Neural progenitor cell (in vitro differentiated cells): ENCODE measurements around the gene TF.

Experiments used
- EZH2 ChIP-seq: fragments of 200-600 bp; sonication (generic); IDR thresholded peaks from 2 replicates; pipeline ENCODE4 v1.6.1; 2017; ENCODE audit warnings: antibody characterized with exemption, mild to moderate bottlenecking, moderate library complexity
- EZH2phosphoT487 ChIP-seq: fragments of 200-600 bp; sonication (generic); IDR thresholded peaks from 2 replicates; pipeline ENCODE4 v1.6.1; 2017; ENCODE audit warnings: antibody characterized with exemption
- TF ChIP-seq, protein P1 (sequence below): fragments of 200-600 bp; sonication (generic); IDR thresholded peaks from 2 replicates; pipeline ENCODE4 v1.5.1; 2017; ENCODE audit warnings: antibody characterized with exemption, mild to moderate bottlenecking

DNA sequence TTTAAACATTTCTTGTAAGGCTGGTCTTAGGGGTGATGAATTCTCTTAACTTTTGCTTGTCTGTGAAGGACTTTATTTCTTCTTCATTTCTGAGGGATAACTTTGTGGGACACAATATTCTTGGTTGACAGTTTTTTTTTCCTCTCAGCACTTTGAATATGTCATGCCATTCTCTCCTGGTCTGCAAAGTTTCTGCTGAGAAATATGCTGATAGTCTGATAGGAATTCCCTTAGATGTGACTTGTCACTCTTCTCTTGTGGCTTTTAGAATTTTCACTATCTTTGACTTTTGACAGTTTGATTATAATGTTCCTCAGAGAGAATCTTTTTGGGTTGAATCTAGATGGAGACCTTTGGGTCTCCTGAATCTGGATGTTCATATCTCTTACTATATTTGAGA lies 23.3 kb upstream of the TF start:
- TF ChIP-seq, protein P1, sequence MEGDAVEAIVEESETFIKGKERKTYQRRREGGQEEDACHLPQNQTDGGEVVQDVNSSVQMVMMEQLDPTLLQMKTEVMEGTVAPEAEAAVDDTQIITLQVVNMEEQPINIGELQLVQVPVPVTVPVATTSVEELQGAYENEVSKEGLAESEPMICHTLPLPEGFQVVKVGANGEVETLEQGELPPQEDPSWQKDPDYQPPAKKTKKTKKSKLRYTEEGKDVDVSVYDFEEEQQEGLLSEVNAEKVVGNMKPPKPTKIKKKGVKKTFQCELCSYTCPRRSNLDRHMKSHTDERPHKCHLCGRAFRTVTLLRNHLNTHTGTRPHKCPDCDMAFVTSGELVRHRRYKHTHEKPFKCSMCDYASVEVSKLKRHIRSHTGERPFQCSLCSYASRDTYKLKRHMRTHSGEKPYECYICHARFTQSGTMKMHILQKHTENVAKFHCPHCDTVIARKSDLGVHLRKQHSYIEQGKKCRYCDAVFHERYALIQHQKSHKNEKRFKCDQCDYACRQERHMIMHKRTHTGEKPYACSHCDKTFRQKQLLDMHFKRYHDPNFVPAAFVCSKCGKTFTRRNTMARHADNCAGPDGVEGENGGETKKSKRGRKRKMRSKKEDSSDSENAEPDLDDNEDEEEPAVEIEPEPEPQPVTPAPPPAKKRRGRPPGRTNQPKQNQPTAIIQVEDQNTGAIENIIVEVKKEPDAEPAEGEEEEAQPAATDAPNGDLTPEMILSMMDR = no peak
- TF ChIP-seq EZH2phosphoT487 = no peak
- TF ChIP-seq EZH2 = no peak
